KOPT-K1 (cell line): ENCODE measurements around the gene CNGA3.

Experiments
- H3K27ac ChIP-seq: fragments of 200-600 bp; sonication (generic); 2 replicates; pipeline ENCODE4 v1.5.1; 2016; ENCODE audit warnings: antibody characterized with exemption, mild to moderate bottlenecking, low read depth, low read length; ENCODE audit not compliant: poor library complexity, severe bottlenecking
- H3K36me3 ChIP-seq: fragments of 200-600 bp; sonication (generic); 2 replicates; pipeline ENCODE4 v1.5.1; 2017; ENCODE audit warnings: antibody characterized with exemption, mild to moderate bottlenecking, low read length, moderate library complexity; ENCODE audit not compliant: insufficient read depth
- H3K9me3 ChIP-seq: fragments of 200-600 bp; sonication (generic); 2 replicates; pipeline ENCODE4 v1.5.1; 2017; ENCODE audit warnings: antibody characterized with exemption, low read length, mild to moderate bottlenecking; ENCODE audit not compliant: insufficient read depth, poor library complexity, severe bottlenecking

CNGA3 gene

GRCh38 chr2:98348066-98348561, 1.9 kb downstream of the CNGA3 start:
- Histone ChIP-seq H3K36me3 (no peaks in the 10 kb centered on the region), H3K9me3 (peaks cover 24% of the 10 kb centered on the region), H3K27ac (no peak overlapping the region)

GRCh38 chr2:98350411-98350810, 4.2 kb downstream of the CNGA3 start:
- H3K9me3 ChIP-seq = peaks cover 33% of the 10 kb centered on the region
- no peak overlapping the region for H3K27ac ChIP-seq
- H3K36me3 ChIP-seq = no peaks in the 10 kb centered on the region

- Histone ChIP-seq H3K9me3 (peaks cover 26% of the 10 kb centered on the region), H3K27ac (no peak overlapping the region), H3K36me3 (no peaks in the 10 kb centered on the region)
Observed at GRCh38 chr2:98355881-98356280, 9.6 kb downstream of the CNGA3 start.

- no peak overlapping the region for H3K27ac ChIP-seq
- no peaks in the 10 kb centered on the region for H3K36me3 ChIP-seq
- peaks cover 19% of the 10 kb centered on the region for H3K9me3 ChIP-seq
Observed at GRCh38 chr2:98356729-98357128, 10.5 kb downstream of the CNGA3 start.

GRCh38 chr2:98357849-98358248, 11.6 kb downstream of the CNGA3 start:
- peaks cover 9% of the 10 kb centered on the region for H3K9me3 ChIP-seq
- H3K27ac ChIP-seq = no peak overlapping the region
- H3K36me3 ChIP-seq = no peaks in the 10 kb centered on the region

GRCh38 chr2:98359986-98360385, 13.7 kb downstream of the CNGA3 start:
- no peak overlapping the region for H3K27ac ChIP-seq
- H3K36me3 ChIP-seq = no peaks in the 10 kb centered on the region
- no peaks in the 10 kb centered on the region for H3K9me3 ChIP-seq

GRCh38 chr2:98367721-98368120, 21.5 kb downstream of the CNGA3 start:
- no peaks in the 10 kb centered on the region for H3K36me3 ChIP-seq
- peaks cover 12% of the 10 kb centered on the region for H3K9me3 ChIP-seq
- H3K27ac ChIP-seq = no peak overlapping the region

GRCh38 chr2:98369710-98370239, 23.5 kb downstream of the CNGA3 start:
- H3K36me3 ChIP-seq = no peaks in the 10 kb centered on the region
- H3K9me3 ChIP-seq = peaks cover 12% of the 10 kb centered on the region
- no peak overlapping the region for H3K27ac ChIP-seq

GRCh38 chr2:98372121-98372520, 25.9 kb downstream of the CNGA3 start:
- Histone ChIP-seq H3K27ac (no peak overlapping the region), H3K36me3 (no peaks in the 10 kb centered on the region)

GRCh38 chr2:98372579-98372978, 26.3 kb downstream of the CNGA3 start:
- no peak overlapping the region for H3K27ac ChIP-seq
- no peaks in the 10 kb centered on the region for H3K36me3 ChIP-seq
- peaks cover 12% of the 10 kb centered on the region for H3K9me3 ChIP-seq

More at GRCh38 chr2:98372121-98372520, 25.9 kb downstream of the CNGA3 start:
- peaks cover 12% of the 10 kb centered on the region for H3K9me3 ChIP-seq

- no peaks in the 10 kb centered on the region for H3K9me3 ChIP-seq
- H3K27ac ChIP-seq = no peak overlapping the region
- no peaks in the 10 kb centered on the region for H3K36me3 ChIP-seq
Observed at GRCh38 chr2:98374286-98374685, 28.0 kb downstream of the CNGA3 start.

- no peak overlapping the region for H3K27ac ChIP-seq
- no peaks in the 10 kb centered on the region for H3K9me3 ChIP-seq
- no peaks in the 10 kb centered on the region for H3K36me3 ChIP-seq
Observed at GRCh38 chr2:98374958-98375570, 28.8 kb downstream of the CNGA3 start.

- Histone ChIP-seq H3K36me3 (no peaks in the 10 kb centered on the region), H3K27ac (no peak overlapping the region), H3K9me3 (no peaks in the 10 kb centered on the region)
Observed at GRCh38 chr2:98376301-98376910, 30.1 kb downstream of the CNGA3 start.

- Histone ChIP-seq H3K9me3 (no peaks in the 10 kb centered on the region), H3K27ac (no peak overlapping the region)
Observed at GRCh38 chr2:98376996-98377395, 30.7 kb downstream of the CNGA3 start.

GRCh38 chr2:98377544-98377943, 31.3 kb downstream of the CNGA3 start:
- Histone ChIP-seq H3K27ac (no peak overlapping the region), H3K9me3 (no peaks in the 10 kb centered on the region), H3K36me3 (no peaks in the 10 kb centered on the region)

More at GRCh38 chr2:98376996-98377395, 30.7 kb downstream of the CNGA3 start:
- no peaks in the 10 kb centered on the region for H3K36me3 ChIP-seq

GRCh38 chr2:98378196-98378595, 31.9 kb downstream of the CNGA3 start:
- Histone ChIP-seq H3K36me3 (no peaks in the 10 kb centered on the region), H3K9me3 (no peaks in the 10 kb centered on the region), H3K27ac (no peak overlapping the region)
